ENCODE measurements around the gene PTGIS.

The PTGIS gene

DNA sequence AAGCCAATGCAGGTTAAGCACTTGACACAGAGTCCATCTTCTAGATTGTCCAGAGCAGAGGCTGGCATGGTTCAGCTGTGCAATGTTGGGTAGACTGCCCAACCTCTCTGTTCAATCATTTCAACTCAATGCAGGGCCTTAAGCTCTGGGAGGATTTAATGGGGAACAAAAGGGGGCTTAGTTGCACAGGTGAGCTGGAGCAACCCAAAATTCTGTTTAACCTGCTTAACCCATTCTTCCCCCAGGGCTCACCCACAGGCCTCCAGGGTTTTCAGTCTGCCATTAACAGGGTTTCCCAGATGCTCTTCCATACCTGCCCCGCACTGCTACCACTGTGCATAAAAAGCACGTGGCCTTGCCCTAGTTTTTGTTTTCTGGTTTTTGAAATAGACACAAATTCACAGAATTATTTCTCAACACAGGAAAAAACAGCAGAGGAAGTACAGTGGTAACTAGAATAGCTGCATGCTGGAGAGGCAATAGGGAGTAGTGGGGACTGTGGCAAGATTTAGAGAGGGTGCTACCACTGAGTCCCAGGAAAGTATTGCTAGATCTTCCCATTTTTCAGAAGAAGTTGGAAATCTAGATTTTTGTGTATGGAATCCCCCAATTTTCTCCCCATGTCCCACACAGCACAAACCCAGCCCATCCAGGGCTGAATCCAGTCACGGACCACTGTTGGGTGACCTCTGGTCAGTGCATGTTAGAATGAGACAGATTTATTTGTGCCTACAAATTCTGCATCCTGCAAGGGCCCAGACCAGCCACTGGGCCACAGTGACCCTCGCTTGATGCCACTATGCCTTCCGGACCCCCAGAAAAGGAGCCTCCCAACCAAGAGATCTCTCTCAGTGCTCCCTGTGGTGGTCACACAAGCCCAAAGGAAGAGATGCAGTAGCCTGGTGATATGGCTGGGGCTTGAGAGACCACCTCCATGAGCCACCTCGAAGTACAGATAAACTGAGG is 4.6 kb downstream of the PTGIS start:
- no peak for DNase-seq
- WGBS (ENCODE audit: extremely low coverage, insufficient coverage, low lambda C conversion rate), result no CpG with 5 or more reads among the region's 6 CpGs

DNA sequence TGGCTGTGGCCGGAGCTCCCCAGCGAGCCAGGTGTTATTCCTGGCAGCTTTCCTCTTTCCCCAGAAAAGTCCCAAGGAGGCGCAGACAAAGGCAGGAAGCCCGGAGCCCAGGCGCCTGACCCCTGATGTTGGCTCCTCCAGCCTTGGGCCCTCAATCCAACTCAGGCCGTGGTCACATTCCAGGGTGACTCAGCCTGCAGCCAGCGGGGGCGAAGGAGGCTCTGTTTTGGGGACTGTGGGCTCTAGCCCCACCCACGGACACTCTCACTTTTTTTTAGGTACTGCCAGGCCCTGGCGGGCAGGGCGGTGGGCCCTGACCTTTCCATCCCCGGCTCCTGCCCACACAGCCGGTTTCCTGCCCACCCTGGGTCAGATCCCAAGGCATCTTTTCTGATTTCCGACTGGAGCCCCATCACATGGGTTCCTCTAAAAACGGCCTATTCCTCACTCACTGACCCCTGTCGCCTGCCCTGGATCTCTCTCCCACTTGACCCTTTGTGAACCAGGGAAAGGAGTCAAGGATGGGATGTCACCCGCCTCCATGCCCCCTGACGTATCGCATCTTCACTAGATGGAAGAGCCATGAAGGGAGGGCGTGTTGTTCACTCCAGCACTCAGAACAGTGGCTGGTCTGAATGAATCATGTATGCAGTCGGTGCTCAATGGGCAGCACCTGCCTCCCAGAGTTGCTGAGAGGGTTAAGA is 5.5 kb downstream of the PTGIS start:
- Histone ChIP-seq H2BK120ac (ENCODE audit: low read depth, low read length) (no peak overlapping the region), H3K27me3 (ENCODE audit: insufficient read depth, low read length, poor library complexity) (no peaks in the 10 kb centered on the region), H3K4me3 (ENCODE audit: low read length) (no peak overlapping the region), H3K79me1 (ENCODE audit: low read length) (peaks cover 8% of the 10 kb centered on the region), H3K27ac (ENCODE audit: low read depth, low read length) (peak overlapping the region; percentile 16), H3K4ac (ENCODE audit: low read depth, low read length) (no peak overlapping the region), H3K36me3 (ENCODE audit: control insufficient read depth, insufficient read depth, low read length) (no peaks in the 10 kb centered on the region), H3K4me1 (ENCODE audit: control insufficient read depth, low read depth, low read length) (peaks cover 5% of the 10 kb centered on the region), H4K5ac (ENCODE audit: low read length) (no peak overlapping the region), H3K79me2 (ENCODE audit: control insufficient read depth, insufficient read depth, low read length) (peaks cover 6% of the 10 kb centered on the region), H2AK5ac (ENCODE audit: low read length) (no peak overlapping the region), H4K8ac (ENCODE audit: low read depth, low read length) (no peak overlapping the region), H3K4me2 (ENCODE audit: low read length) (no peak overlapping the region), H2BK15ac (replicated peaks; ENCODE audit: low read depth) (no peak overlapping the region), H2BK5ac (ENCODE audit: low read length) (no peak overlapping the region), H3K18ac (ENCODE audit: low read length) (peak overlapping the region; percentile 42), H3K23ac (ENCODE audit: low read length) (no peak overlapping the region), H3K9ac (ENCODE audit: low read length) (peak overlapping the region; percentile 3), H3K56ac (ENCODE audit: low read length) (peak overlapping the region; percentile 8)
- no CpG with 5 or more reads among the region's 21 CpGs for WGBS (ENCODE audit: extremely low coverage, insufficient coverage, low lambda C conversion rate)
- peak; percentile 88 for DNase-seq

More for the DNA sequence above, 4.6 kb downstream of the PTGIS start:
- Histone ChIP-seq H3K4ac (ENCODE audit: low read depth, low read length) (no peak overlapping the region), H3K9ac (ENCODE audit: low read length) (no peak overlapping the region), H2BK5ac (ENCODE audit: low read length) (no peak overlapping the region), H3K56ac (ENCODE audit: low read length) (peak overlapping the region; percentile 8), H3K23ac (ENCODE audit: low read length) (no peak overlapping the region), H2BK15ac (replicated peaks; ENCODE audit: low read depth) (no peak overlapping the region), H3K79me2 (ENCODE audit: control insufficient read depth, insufficient read depth, low read length) (peaks cover 9% of the 10 kb centered on the region), H4K8ac (ENCODE audit: low read depth, low read length) (no peak overlapping the region), H4K5ac (ENCODE audit: low read length) (no peak overlapping the region), H3K27ac (ENCODE audit: low read depth, low read length) (no peak overlapping the region), H3K18ac (ENCODE audit: low read length) (no peak overlapping the region), H3K4me2 (ENCODE audit: low read length) (no peak overlapping the region), H3K27me3 (ENCODE audit: insufficient read depth, low read length, poor library complexity) (no peaks in the 10 kb centered on the region), H3K36me3 (ENCODE audit: control insufficient read depth, insufficient read depth, low read length) (no peaks in the 10 kb centered on the region), H3K4me1 (ENCODE audit: control insufficient read depth, low read depth, low read length) (peaks cover 5% of the 10 kb centered on the region), H3K4me3 (ENCODE audit: low read length) (no peak overlapping the region), H2AK5ac (ENCODE audit: low read length) (no peak overlapping the region), H2BK120ac (ENCODE audit: low read depth, low read length) (no peak overlapping the region), H3K79me1 (ENCODE audit: low read length) (peaks cover 7% of the 10 kb centered on the region)

DNA sequence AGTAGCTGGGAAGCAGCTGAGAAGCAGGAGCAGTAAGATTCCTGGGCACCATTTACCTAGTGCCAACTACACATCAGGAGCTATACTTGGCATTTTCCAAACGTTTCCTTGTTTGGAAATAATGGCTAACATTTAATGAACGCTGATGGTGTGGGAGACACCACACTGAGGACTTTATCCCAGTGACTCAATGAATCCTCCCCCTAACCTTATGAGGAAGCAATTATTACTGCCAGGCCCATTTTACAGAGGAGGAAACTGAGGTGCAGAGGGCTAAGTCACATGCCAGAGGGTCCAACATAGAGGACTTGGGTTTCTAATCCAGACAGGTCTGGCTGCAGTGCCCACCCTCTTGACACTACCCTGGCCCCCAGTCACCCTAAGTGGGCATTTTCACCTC is 6.1 kb downstream of the PTGIS start:
- peaks cover 5% of the 10 kb centered on the region for H3K4me1 ChIP-seq (ENCODE audit: control insufficient read depth, low read depth, low read length)

DNA sequence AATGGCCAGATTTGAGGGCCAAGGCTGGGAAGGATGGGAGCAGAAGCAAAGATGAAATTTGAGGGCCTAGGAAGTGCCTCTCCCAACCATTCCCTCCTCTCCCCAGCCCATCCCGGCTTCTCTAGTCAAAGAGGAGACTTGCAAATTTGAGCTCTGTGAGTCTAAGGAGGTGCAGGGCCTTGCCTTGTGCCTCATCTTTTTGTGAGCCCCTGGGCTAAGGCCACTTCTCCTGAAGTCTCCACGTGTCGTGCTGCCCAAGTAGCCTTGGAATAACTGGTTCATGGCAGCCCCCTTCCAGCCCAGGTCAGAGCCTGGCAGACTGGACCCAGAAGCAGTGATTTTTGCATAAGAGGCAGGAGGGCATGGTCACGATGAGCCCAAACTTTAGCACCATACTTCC is 6.7 kb downstream of the PTGIS start:
- H3K4me2 ChIP-seq (ENCODE audit: low read length), result no peak overlapping the region
- no CpG with 5 or more reads among the region's 4 CpGs for WGBS (ENCODE audit: extremely low coverage, insufficient coverage, low lambda C conversion rate)
- no peak overlapping the region for H3K18ac ChIP-seq (ENCODE audit: low read length)
- H3K56ac ChIP-seq (ENCODE audit: low read length), result peak overlapping the region; percentile 59
- no peak overlapping the region for H2BK15ac ChIP-seq (replicated peaks; ENCODE audit: low read depth)
- H3K79me2 ChIP-seq (ENCODE audit: control insufficient read depth, insufficient read depth, low read length), result peaks cover 2% of the 10 kb centered on the region
- H3K36me3 ChIP-seq (ENCODE audit: control insufficient read depth, insufficient read depth, low read length), result no peaks in the 10 kb centered on the region
- H3K4me3 ChIP-seq (ENCODE audit: low read length), result no peak overlapping the region
- DNase-seq, result no peak
- H2BK5ac ChIP-seq (ENCODE audit: low read length), result no peak overlapping the region
- H3K23ac ChIP-seq (ENCODE audit: low read length), result no peak overlapping the region
- no peaks in the 10 kb centered on the region for H3K27me3 ChIP-seq (ENCODE audit: insufficient read depth, low read length, poor library complexity)
- H4K5ac ChIP-seq (ENCODE audit: low read length), result no peak overlapping the region
- peak overlapping the region; percentile 15 for H2AK5ac ChIP-seq (ENCODE audit: low read length)
- peaks cover 5% of the 10 kb centered on the region for H3K4me1 ChIP-seq (ENCODE audit: control insufficient read depth, low read depth, low read length)
- H3K4ac ChIP-seq (ENCODE audit: low read depth, low read length), result no peak overlapping the region
- no peak overlapping the region for H4K8ac ChIP-seq (ENCODE audit: low read depth, low read length)
- H3K9ac ChIP-seq (ENCODE audit: low read length), result peak overlapping the region; percentile 23
- no peak overlapping the region for H3K27ac ChIP-seq (ENCODE audit: low read depth, low read length)
- H2BK120ac ChIP-seq (ENCODE audit: low read depth, low read length), result no peak overlapping the region
- peaks cover 7% of the 10 kb centered on the region for H3K79me1 ChIP-seq (ENCODE audit: low read length)

More for the DNA sequence above, 6.1 kb downstream of the PTGIS start:
- H3K4me2 ChIP-seq (ENCODE audit: low read length), result no peak overlapping the region
- peaks cover 2% of the 10 kb centered on the region for H3K79me2 ChIP-seq (ENCODE audit: control insufficient read depth, insufficient read depth, low read length)
- no peak overlapping the region for H3K4me3 ChIP-seq (ENCODE audit: low read length)
- no peaks in the 10 kb centered on the region for H3K27me3 ChIP-seq (ENCODE audit: insufficient read depth, low read length, poor library complexity)
- H2BK15ac ChIP-seq (replicated peaks; ENCODE audit: low read depth), result no peak overlapping the region
- H3K23ac ChIP-seq (ENCODE audit: low read length), result no peak overlapping the region
- no peak overlapping the region for H4K8ac ChIP-seq (ENCODE audit: low read depth, low read length)
- H4K5ac ChIP-seq (ENCODE audit: low read length), result no peak overlapping the region
- H2BK5ac ChIP-seq (ENCODE audit: low read length), result no peak overlapping the region
- no peaks in the 10 kb centered on the region for H3K36me3 ChIP-seq (ENCODE audit: control insufficient read depth, insufficient read depth, low read length)
- H2BK120ac ChIP-seq (ENCODE audit: low read depth, low read length), result no peak overlapping the region
- peak overlapping the region; percentile 56 for H3K56ac ChIP-seq (ENCODE audit: low read length)
- peak overlapping the region; percentile 16 for H3K27ac ChIP-seq (ENCODE audit: low read depth, low read length)
- H2AK5ac ChIP-seq (ENCODE audit: low read length), result peak overlapping the region; percentile 47
- no peak overlapping the region for H3K4ac ChIP-seq (ENCODE audit: low read depth, low read length)
- DNase-seq, result no peak
- peak overlapping the region; percentile 42 for H3K18ac ChIP-seq (ENCODE audit: low read length)
- H3K9ac ChIP-seq (ENCODE audit: low read length), result no peak overlapping the region
- WGBS (ENCODE audit: extremely low coverage, insufficient coverage, low lambda C conversion rate), result no CpG with 5 or more reads among the region's 2 CpGs
- peaks cover 7% of the 10 kb centered on the region for H3K79me1 ChIP-seq (ENCODE audit: low read length)

DNA sequence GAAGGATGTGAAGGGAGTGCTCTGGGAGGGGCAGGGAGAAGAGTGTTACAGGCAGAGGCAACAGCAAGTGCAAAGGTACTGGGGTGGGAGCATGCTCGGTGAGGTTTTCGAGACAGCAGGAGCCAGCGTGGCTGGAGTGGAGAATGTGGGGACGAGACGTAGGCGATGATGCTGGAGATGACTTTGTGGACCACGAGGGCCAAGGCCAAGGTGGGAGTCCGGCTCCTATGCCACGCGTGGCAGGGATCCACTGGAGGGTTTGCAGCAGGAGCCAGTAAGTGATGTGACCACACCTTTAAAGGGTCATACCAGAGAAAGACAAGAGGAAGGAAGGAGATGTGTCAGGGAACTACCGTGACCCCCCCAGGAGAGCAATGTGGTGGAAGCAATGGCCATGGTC is 7.3 kb downstream of the PTGIS start:
- peaks cover 5% of the 10 kb centered on the region for H3K4me1 ChIP-seq (ENCODE audit: control insufficient read depth, low read depth, low read length)
- H3K4me3 ChIP-seq (ENCODE audit: low read length), result no peak overlapping the region
- no peak overlapping the region for H3K23ac ChIP-seq (ENCODE audit: low read length)
- no peak overlapping the region for H3K27ac ChIP-seq (ENCODE audit: low read depth, low read length)
- no peak overlapping the region for H3K18ac ChIP-seq (ENCODE audit: low read length)
- H2BK15ac ChIP-seq (replicated peaks; ENCODE audit: low read depth), result no peak overlapping the region
- no CpG with 5 or more reads among the region's 11 CpGs for WGBS (ENCODE audit: extremely low coverage, insufficient coverage, low lambda C conversion rate)
- no peak overlapping the region for H3K9ac ChIP-seq (ENCODE audit: low read length)
- no peak for DNase-seq
- H2BK120ac ChIP-seq (ENCODE audit: low read depth, low read length), result no peak overlapping the region
- H3K4ac ChIP-seq (ENCODE audit: low read depth, low read length), result no peak overlapping the region
- peaks cover 7% of the 10 kb centered on the region for H3K79me1 ChIP-seq (ENCODE audit: low read length)
- H3K4me2 ChIP-seq (ENCODE audit: low read length), result no peak overlapping the region
- H4K8ac ChIP-seq (ENCODE audit: low read depth, low read length), result no peak overlapping the region
- no peak overlapping the region for H2BK5ac ChIP-seq (ENCODE audit: low read length)
- H3K27me3 ChIP-seq (ENCODE audit: insufficient read depth, low read length, poor library complexity), result no peaks in the 10 kb centered on the region
- peak overlapping the region; percentile 59 for H3K56ac ChIP-seq (ENCODE audit: low read length)
- H3K79me2 ChIP-seq (ENCODE audit: control insufficient read depth, insufficient read depth, low read length), result peaks cover 2% of the 10 kb centered on the region
- H3K36me3 ChIP-seq (ENCODE audit: control insufficient read depth, insufficient read depth, low read length), result no peaks in the 10 kb centered on the region
- H2AK5ac ChIP-seq (ENCODE audit: low read length), result no peak overlapping the region
- no peak overlapping the region for H4K5ac ChIP-seq (ENCODE audit: low read length)

All from mesendoderm (in vitro differentiated cells).